HepG2 (cell line): Measurements from ENCODE around the gene ULK4.

Source experiments
- BHLHE40 ChIP-seq: IDR thresholded peaks from 2 replicates; pipeline ENCODE4 v1.6.1; 2011; ENCODE audit warnings: low read length, improper control_type of control experiment
- EZH2 ChIP-seq: conservative IDR thresholded peaks from 2 replicates; pipeline ENCODE4 v1.6.1; 2012; ENCODE audit warnings: mild to moderate bottlenecking, low read depth, low read length, moderate library complexity
- SP1 ChIP-seq, 2 experiments: fragments of 450-650 bp in 1 of 2; sonication (generic) in 1 of 2; formaldehyde crosslinking in 1 of 2; IDR thresholded peaks; 2 replicates each; pipeline versions ENCODE4 v1.4.0 to v1.6.1; 2016 to 2020; ENCODE audit warnings: missing genetic modification reagents in 1 of 2
- ZBTB38 ChIP-seq: sonication (generic); formaldehyde crosslinking; IDR thresholded peaks from 2 replicates; pipeline ENCODE4 v1.5.1; 2020; ENCODE audit warnings: mild to moderate bottlenecking, missing genetic modification reagents
- ZFY ChIP-seq: sonication (generic); formaldehyde crosslinking; IDR thresholded peaks from 2 replicates; pipeline ENCODE4 v1.4.0; 2020; ENCODE audit warnings: missing genetic modification reagents
- TF ChIP-seq, protein P1 (sequence below), 2 experiments: IDR thresholded peaks; 2 replicates each; pipeline ENCODE4 v1.6.1; 2011 to 2012; ENCODE audit warnings: low read length in 2 of 2, borderline replicate concordance in 1 of 2, low read depth in 1 of 2, mild to moderate bottlenecking in 1 of 2, moderate library complexity in 1 of 2
- TF ChIP-seq, protein P2 (sequence below): sonication (generic); formaldehyde crosslinking; IDR thresholded peaks from 2 replicates; pipeline ENCODE4 v1.4.0; 2020; ENCODE audit warnings: missing genetic modification reagents
- TF ChIP-seq, protein P3 (sequence below): sonication (generic); formaldehyde crosslinking; IDR thresholded peaks from 2 replicates; pipeline ENCODE4 v1.5.0; 2020; ENCODE audit warnings: mild to moderate bottlenecking, missing genetic modification reagents, moderate library complexity

GRCh38 chr3:41317298-41317697 is 644.6 kb downstream of the ULK4 start:
- no peak for TF ChIP-seq BHLHE40
- no peak for TF ChIP-seq SP1 (IDR thresholded peaks at IDR 0.05)
- no peak for TF ChIP-seq SP1 (CRISPR knock-in tag; IDR thresholded peaks at IDR 0.05)
- TF ChIP-seq ZBTB38 (CRISPR knock-in tag), result no peak
- TF ChIP-seq, protein P1, sequence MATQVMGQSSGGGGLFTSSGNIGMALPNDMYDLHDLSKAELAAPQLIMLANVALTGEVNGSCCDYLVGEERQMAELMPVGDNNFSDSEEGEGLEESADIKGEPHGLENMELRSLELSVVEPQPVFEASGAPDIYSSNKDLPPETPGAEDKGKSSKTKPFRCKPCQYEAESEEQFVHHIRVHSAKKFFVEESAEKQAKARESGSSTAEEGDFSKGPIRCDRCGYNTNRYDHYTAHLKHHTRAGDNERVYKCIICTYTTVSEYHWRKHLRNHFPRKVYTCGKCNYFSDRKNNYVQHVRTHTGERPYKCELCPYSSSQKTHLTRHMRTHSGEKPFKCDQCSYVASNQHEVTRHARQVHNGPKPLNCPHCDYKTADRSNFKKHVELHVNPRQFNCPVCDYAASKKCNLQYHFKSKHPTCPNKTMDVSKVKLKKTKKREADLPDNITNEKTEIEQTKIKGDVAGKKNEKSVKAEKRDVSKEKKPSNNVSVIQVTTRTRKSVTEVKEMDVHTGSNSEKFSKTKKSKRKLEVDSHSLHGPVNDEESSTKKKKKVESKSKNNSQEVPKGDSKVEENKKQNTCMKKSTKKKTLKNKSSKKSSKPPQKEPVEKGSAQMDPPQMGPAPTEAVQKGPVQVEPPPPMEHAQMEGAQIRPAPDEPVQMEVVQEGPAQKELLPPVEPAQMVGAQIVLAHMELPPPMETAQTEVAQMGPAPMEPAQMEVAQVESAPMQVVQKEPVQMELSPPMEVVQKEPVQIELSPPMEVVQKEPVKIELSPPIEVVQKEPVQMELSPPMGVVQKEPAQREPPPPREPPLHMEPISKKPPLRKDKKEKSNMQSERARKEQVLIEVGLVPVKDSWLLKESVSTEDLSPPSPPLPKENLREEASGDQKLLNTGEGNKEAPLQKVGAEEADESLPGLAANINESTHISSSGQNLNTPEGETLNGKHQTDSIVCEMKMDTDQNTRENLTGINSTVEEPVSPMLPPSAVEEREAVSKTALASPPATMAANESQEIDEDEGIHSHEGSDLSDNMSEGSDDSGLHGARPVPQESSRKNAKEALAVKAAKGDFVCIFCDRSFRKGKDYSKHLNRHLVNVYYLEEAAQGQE (IDR thresholded peaks at IDR 0.05; ENCODE audit: borderline replicate concordance in 1 of 2, low read depth in 1 of 2, low read length in 2 of 2), result no peak
- TF ChIP-seq, protein P2, sequence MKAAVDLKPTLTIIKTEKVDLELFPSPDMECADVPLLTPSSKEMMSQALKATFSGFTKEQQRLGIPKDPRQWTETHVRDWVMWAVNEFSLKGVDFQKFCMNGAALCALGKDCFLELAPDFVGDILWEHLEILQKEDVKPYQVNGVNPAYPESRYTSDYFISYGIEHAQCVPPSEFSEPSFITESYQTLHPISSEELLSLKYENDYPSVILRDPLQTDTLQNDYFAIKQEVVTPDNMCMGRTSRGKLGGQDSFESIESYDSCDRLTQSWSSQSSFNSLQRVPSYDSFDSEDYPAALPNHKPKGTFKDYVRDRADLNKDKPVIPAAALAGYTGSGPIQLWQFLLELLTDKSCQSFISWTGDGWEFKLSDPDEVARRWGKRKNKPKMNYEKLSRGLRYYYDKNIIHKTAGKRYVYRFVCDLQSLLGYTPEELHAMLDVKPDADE (CRISPR knock-in tag), result no peak
- TF ChIP-seq, protein P3, sequence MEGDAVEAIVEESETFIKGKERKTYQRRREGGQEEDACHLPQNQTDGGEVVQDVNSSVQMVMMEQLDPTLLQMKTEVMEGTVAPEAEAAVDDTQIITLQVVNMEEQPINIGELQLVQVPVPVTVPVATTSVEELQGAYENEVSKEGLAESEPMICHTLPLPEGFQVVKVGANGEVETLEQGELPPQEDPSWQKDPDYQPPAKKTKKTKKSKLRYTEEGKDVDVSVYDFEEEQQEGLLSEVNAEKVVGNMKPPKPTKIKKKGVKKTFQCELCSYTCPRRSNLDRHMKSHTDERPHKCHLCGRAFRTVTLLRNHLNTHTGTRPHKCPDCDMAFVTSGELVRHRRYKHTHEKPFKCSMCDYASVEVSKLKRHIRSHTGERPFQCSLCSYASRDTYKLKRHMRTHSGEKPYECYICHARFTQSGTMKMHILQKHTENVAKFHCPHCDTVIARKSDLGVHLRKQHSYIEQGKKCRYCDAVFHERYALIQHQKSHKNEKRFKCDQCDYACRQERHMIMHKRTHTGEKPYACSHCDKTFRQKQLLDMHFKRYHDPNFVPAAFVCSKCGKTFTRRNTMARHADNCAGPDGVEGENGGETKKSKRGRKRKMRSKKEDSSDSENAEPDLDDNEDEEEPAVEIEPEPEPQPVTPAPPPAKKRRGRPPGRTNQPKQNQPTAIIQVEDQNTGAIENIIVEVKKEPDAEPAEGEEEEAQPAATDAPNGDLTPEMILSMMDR (CRISPR knock-in tag), result no peak
- TF ChIP-seq EZH2, result no peak
- TF ChIP-seq ZFY (CRISPR knock-in tag), result no peak
